Activated naive CD4-positive, alpha-beta T cell treated with anti-CD3 and anti-CD28 coated beads, Interleukin-2, amount 10 ng/mL, durations not matched to agents 7 days and 5 days (primary cell): ENCODE results near the gene LCA5.

Experiments
- CTCF ChIA-PET: fragments of 350-600 bp; sonication (Branson Sonifier 250); formaldehyde crosslinking; loops from one replicate; lab custom pipeline; 2021; ENCODE audit warnings: antibody characterized with exemption; lab: Charles Lee
- DNase-seq: peaks from one replicate; pipeline ENCODE4 v3.0.0-alpha.2; 2020
- H3K27ac Mint-ChIP-seq: one replicate; pipeline ENCODE4 v1.8.0; 2021; ENCODE audit warnings: mild to moderate bottlenecking, moderate library complexity, mixed read lengths
- H3K27me3 Mint-ChIP-seq: one replicate; pipeline ENCODE4 v1.8.0; 2021; ENCODE audit warnings: mild to moderate bottlenecking, mixed read lengths
- H3K36me3 Mint-ChIP-seq: one replicate; pipeline ENCODE4 v1.8.0; 2021; ENCODE audit warnings: mixed read lengths
- H3K4me1 Mint-ChIP-seq: one replicate; pipeline ENCODE4 v1.8.0; 2021; ENCODE audit warnings: mixed read lengths
- H3K4me3 Mint-ChIP-seq: one replicate; pipeline ENCODE4 v1.8.0; 2021; ENCODE audit warnings: mild to moderate bottlenecking, moderate library complexity, mixed read lengths
- H3K9me3 Mint-ChIP-seq: one replicate; pipeline ENCODE4 v1.8.0; 2021; ENCODE audit warnings: mixed read lengths

Gene LCA5

DNA sequence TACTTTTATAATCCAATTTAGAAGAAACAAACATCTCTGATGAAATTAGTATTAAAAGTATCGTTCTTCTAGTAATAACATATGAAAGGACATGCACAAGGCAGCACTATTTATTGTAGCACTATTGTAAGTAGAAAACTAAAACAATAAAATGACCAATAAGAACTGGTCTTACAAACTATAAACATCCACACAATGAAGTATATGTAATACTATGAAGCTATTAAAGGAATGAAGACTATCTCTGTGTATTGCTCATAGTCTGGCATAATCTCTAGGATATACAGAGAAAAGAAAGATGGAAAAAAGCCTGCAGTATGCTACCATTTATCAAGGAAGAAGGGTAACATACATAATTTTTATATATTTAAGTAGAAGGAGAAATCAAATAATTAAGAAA is 16.7 kb downstream of the LCA5 start:
- Mint-ChIP-seq H3K36me3 (no peaks in the 10 kb centered on the region), H3K27me3 (no peaks in the 10 kb centered on the region), H3K4me3 (no peak overlapping the region), H3K27ac (no peak overlapping the region), H3K4me1 (no peaks in the 10 kb centered on the region), H3K9me3 (no peaks in the 10 kb centered on the region)
- no peak for DNase-seq
- CTCF ChIA-PET: no interaction called here

DNA sequence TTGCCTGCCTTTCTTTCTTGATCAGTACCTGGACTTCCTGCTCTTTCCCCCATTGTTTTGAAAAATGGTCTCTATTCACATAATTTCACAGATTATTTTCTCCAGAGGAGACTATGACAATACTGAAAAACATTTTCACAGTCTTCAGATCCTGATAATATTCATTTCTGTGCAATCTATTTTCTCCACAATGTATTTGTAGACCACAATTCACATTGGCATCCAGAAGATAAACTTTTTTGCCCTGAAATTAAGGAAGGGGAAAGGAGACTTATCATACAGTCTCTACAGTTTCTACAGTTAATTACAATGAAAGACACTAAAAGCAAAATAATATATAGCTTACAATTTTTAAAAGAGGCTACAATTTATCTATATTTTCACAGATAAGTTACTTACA is 18.4 kb downstream of the LCA5 start:
- H3K36me3 Mint-ChIP-seq: no peaks in the 10 kb centered on the region
- H3K27me3 Mint-ChIP-seq: no peaks in the 10 kb centered on the region
- H3K27ac Mint-ChIP-seq: no peak overlapping the region
- no peak for DNase-seq
- no peaks in the 10 kb centered on the region for H3K4me1 Mint-ChIP-seq
- H3K9me3 Mint-ChIP-seq: no peaks in the 10 kb centered on the region
- CTCF ChIA-PET: no interaction called here
- no peak overlapping the region for H3K4me3 Mint-ChIP-seq

DNA sequence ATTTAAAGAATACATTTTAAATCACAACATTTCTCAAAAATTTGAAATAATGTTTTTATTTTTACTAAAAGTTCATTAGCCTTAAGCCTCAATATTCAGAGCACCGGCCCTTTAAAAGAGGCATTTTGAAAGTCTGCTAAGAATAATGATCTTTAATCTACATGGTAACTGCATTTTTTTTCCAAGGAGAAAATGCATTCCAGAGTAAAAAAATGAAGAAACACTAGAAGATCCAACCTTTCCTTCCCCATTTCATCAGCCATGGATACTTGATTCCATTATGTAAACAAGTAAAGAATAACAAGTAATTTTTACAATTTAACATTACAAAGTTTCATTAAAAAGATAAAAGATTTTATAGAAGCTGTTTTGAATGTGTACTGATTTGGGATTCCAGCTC is 21.8 kb downstream of the LCA5 start:
- no peak overlapping the region for H3K27ac Mint-ChIP-seq
- no peaks in the 10 kb centered on the region for H3K4me1 Mint-ChIP-seq
- DNase-seq: no peak
- H3K36me3 Mint-ChIP-seq: no peaks in the 10 kb centered on the region
- no peaks in the 10 kb centered on the region for H3K9me3 Mint-ChIP-seq
- no peaks in the 10 kb centered on the region for H3K27me3 Mint-ChIP-seq
- CTCF ChIA-PET: no interaction called here
- no peak overlapping the region for H3K4me3 Mint-ChIP-seq

DNA sequence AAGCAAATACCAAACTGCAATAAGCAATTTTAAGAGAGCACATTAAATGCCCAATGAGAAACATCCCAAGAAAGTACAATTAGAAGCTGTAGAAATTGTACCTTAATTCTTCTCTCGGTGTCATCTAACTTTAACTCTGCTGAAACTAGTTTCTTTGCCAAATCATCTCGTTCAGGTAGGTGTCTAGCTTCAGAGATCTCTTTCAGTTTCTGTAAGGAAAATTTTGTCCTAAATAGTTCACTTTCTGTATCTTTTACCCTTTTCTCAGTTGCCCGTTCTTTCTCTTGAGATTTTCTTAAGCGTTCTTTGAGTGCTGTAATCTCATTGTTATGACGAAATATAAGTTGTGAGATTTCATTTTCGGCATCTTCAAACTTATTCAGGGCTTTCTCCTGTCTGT is 24.1 kb downstream of the LCA5 start:
- Mint-ChIP-seq H3K4me3 (no peak overlapping the region), H3K27me3 (no peaks in the 10 kb centered on the region), H3K27ac (no peak overlapping the region), H3K9me3 (no peaks in the 10 kb centered on the region), H3K4me1 (no peaks in the 10 kb centered on the region), H3K36me3 (no peaks in the 10 kb centered on the region)
- no peak for DNase-seq
- CTCF ChIA-PET: no interaction called here

DNA sequence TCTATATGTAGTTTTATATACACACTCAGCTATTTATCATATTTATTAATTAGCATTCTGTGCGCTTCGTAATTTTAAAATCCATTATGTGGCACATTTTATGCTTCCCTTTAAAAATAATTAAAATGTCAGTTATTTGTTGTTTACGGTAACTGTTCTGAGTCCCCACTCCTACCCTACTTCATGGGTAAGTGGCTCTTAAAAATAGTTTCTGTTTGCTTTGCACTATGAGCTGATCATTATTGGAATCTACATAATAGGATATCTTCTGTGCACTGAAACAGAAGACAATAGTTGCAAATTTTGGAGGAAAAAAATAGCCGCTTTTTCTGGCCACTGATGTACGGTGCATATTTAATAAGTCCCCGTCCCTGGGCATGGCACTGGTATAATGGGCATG is 25.2 kb downstream of the LCA5 start:
- CTCF ChIA-PET: no interaction called here
- H3K27ac Mint-ChIP-seq: no peak overlapping the region

DNA sequence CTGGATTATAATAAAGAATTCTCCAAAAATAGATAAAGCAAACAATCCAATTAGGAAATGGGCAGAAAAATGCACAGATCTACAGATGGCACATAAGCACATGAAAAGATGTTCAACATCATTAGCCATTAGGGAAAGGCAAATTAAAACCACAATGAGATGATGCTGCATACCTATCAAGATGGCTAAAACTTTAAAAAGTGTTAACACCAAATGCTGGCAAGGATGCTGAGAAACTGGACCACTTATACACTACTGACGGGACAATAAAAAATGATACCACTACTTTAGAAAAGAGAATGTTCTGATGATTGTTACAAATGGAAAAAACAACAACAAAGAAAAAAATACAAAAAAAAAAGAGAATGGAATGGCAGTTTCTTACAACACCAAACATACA is 26.5 kb downstream of the LCA5 start:
- Mint-ChIP-seq H3K9me3 (no peaks in the 10 kb centered on the region), H3K36me3 (no peaks in the 10 kb centered on the region), H3K4me3 (no peak overlapping the region), H3K27ac (no peak overlapping the region), H3K4me1 (no peaks in the 10 kb centered on the region), H3K27me3 (no peaks in the 10 kb centered on the region)
- CTCF ChIA-PET: no interaction called here
- no peak for DNase-seq

More for the DNA sequence above, 25.2 kb downstream of the LCA5 start:
- no peaks in the 10 kb centered on the region for H3K4me1 Mint-ChIP-seq
- H3K9me3 Mint-ChIP-seq: no peaks in the 10 kb centered on the region
- no peak for DNase-seq
- H3K36me3 Mint-ChIP-seq: no peaks in the 10 kb centered on the region
- no peak overlapping the region for H3K4me3 Mint-ChIP-seq
- no peaks in the 10 kb centered on the region for H3K27me3 Mint-ChIP-seq

DNA sequence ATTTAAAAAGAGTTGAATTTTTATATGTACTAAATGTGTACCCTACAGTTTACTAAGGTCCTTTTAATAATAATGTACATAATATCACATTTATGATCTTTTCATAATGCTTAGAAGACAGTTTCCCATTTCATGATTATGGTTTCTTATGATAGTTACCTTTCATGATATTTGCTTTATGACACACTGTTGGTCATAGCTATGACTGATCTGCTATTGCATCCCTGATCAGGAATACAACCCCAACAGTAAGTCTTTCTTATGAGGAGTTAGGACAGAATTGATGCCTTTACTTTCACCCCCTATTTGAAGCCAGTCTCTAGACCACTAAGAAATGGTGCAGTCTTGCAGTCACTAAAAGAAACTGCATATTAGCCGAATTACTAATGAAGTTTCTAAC is 31.0 kb downstream of the LCA5 start:
- no peak for DNase-seq
- H3K9me3 Mint-ChIP-seq: no peaks in the 10 kb centered on the region
- H3K4me3 Mint-ChIP-seq: no peak overlapping the region

DNA sequence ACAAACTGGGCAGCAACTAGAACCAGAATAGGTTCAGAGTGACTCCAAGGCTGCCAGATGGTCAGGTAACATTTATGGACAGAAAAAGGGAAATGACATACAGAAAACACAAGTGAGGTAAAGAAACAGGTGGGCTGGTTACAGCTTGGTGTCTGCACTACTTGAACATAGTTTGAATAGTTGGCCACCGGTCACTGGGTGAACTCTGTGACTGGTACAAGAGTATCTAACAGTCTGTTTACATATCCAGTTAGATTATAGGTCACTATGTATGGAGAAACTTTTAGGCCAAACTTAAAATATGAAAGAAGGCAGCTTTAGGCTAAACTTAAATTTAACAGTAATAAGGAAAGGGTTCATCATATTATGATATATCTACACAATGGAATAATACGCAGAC is 32.9 kb downstream of the LCA5 start:
- Mint-ChIP-seq H3K9me3 (no peaks in the 10 kb centered on the region), H3K27me3 (no peaks in the 10 kb centered on the region), H3K4me3 (no peak overlapping the region), H3K4me1 (no peaks in the 10 kb centered on the region), H3K36me3 (no peaks in the 10 kb centered on the region), H3K27ac (no peak overlapping the region)
- DNase-seq: no peak
- CTCF ChIA-PET: no interaction called here

More for the DNA sequence above, 31.0 kb downstream of the LCA5 start:
- no peak overlapping the region for H3K27ac Mint-ChIP-seq
- CTCF ChIA-PET: no interaction called here
- H3K4me1 Mint-ChIP-seq: no peaks in the 10 kb centered on the region
- H3K27me3 Mint-ChIP-seq: no peaks in the 10 kb centered on the region
- H3K36me3 Mint-ChIP-seq: no peaks in the 10 kb centered on the region

DNA sequence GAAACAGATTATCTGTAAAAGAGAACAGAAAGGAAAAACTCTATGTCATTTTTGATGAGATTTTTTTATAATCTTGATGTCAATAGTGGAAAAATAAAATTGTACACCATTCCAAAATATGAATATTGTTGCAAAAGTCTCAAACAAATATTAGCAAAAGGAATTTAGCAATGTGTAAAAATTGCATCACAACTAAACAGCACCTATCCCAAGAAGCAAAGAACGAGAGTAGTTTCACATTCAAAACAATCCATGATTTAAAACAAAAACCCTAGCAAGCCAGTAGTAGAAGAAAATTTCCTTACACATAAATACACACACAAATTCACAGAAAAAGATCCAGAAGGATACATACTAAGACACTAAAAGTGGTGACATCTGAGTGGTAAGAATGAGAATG is 38.4 kb downstream of the LCA5 start:
- no peaks in the 10 kb centered on the region for H3K9me3 Mint-ChIP-seq
- no peak overlapping the region for H3K4me3 Mint-ChIP-seq
- no peaks in the 10 kb centered on the region for H3K36me3 Mint-ChIP-seq
- H3K27me3 Mint-ChIP-seq: no peaks in the 10 kb centered on the region
- no peak overlapping the region for H3K27ac Mint-ChIP-seq
- no peaks in the 10 kb centered on the region for H3K4me1 Mint-ChIP-seq
- CTCF ChIA-PET: no interaction called here
- no peak for DNase-seq

DNA sequence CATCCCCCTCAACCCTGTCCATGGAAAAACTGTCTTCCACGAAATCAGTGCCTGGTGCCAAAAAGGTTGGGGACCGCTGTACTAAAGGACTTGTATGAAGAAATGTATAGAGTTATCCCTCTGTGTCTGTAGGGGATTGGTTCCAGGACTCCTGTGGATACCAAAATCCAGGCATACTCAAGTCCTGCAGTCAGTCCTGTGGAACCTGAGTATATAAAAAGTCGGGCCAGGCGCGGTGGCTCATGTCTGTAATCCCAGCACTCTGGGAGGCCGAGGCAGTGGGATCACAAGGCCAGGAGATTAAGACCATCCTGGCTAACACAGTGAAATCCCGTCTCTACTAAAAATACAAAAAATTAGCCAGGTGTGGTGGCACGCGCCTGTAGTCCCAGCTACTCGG is 42.0 kb downstream of the LCA5 start:
- CTCF ChIA-PET: no interaction called here
- Mint-ChIP-seq H3K4me3 (no peak overlapping the region), H3K9me3 (no peaks in the 10 kb centered on the region), H3K36me3 (no peaks in the 10 kb centered on the region), H3K27ac (no peak overlapping the region), H3K27me3 (no peaks in the 10 kb centered on the region), H3K4me1 (no peaks in the 10 kb centered on the region)
- no peak for DNase-seq

DNA sequence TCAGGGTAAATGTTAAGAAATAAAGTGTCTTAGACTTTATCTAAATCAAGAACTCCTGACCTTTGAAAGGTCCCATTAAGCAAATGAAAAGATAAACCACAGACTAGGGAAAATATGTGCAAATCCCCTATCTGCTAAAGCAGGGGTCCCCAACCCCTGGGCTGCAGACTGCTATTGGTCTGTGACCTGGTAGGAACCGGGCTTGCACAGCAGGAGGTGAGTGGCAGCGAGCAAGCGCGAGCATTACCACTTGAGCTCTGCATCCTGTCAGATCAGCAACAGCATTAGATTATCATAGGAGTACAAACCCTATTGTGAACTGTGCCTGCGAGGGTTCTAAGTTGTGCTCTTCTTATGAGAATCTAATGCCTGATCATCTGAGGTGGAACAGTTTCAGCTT is 42.4 kb downstream of the LCA5 start:
- H3K4me1 Mint-ChIP-seq: no peaks in the 10 kb centered on the region
- H3K36me3 Mint-ChIP-seq: no peaks in the 10 kb centered on the region
- no peaks in the 10 kb centered on the region for H3K27me3 Mint-ChIP-seq
- no peaks in the 10 kb centered on the region for H3K9me3 Mint-ChIP-seq
- no peak overlapping the region for H3K27ac Mint-ChIP-seq
- DNase-seq: no peak
- CTCF ChIA-PET: no interaction called here
- no peak overlapping the region for H3K4me3 Mint-ChIP-seq

DNA sequence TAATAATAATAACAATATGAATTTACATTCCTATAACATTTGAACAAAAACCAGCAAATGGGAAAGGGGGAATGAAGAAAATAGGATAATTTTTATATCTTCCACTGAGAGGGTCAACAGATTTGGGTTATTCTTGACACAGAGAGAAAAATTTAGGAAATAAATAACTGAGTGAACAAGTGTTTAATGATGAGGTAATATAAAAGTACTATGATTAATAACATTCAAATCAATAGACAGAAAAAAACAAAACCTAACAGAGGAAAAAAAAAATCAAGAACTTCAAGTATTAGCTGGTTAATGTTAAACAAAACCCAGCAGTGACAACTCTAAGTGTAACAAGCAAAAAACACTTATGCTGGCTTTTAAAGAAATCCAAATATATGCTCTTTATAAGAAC is 66.5 kb downstream of the LCA5 start:
- Mint-ChIP-seq H3K4me3 (no peak overlapping the region), H3K27ac (no peak overlapping the region), H3K4me1 (no peaks in the 10 kb centered on the region), H3K36me3 (no peaks in the 10 kb centered on the region), H3K27me3 (no peaks in the 10 kb centered on the region), H3K9me3 (no peaks in the 10 kb centered on the region)
- CTCF ChIA-PET: no interaction called here
- DNase-seq: no peak

DNA sequence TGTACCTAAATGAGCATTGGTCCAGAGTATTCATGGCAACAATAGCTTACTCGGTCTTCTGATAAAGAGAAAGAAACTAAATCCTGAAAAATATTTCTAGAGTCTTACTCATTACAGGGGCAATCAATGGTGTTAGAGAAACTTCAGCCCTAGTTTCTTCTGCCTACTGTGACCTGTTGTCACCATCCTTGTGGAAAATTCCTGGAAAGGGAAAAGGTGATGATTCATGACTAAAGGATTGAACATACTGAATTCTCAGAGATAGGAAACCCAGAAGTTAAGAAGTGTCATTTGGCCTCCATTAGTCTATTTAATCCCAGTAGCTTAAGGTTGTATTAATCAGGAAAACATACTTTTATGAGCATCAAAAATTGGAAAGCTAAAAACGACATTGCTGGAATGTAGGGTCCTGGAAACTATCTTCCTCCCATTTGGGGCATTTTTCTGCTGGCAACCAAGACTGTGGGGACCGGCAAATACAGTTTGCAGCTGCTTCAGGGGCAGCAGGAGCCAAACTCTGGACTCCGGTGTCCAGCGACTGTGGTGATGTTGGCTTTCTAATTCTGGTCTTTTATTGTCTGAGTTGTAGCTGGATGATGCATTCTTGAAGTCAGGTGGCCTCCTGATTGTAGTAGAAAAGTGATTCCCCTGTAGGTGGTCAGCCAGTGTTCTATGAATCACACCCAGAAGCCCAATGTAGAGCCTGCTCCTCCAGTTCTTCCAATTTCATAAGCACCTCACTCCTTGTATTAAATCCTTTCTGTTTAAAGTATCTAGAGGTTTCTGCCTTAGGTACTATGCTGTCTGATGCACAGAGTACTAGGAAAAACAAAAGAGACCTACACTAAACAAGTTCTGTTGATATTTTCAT is 67.6 kb downstream of the LCA5 start:
- CTCF ChIA-PET: no interaction called here

DNA sequence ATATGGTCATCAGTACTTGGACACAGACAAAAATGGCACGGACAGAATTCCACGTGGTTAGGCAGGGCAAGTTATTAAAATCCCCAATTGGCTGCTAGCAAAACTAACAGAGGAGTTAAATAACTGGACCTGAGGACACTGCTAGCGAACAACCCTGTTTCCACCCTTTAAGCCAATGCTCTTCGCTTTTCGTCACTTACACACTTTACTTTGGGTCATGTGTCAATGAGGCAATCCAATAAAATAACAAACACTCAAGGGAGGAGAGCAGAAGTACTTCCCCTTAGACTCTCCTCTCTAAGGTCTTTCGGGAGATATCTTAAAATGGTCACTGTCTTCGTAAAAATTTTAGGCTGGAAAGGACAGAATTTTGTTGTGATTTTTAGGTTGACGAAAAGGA is 68.6 kb downstream of the LCA5 start:
- no peaks in the 10 kb centered on the region for H3K4me1 Mint-ChIP-seq

More for the DNA sequence above, 67.6 kb downstream of the LCA5 start:
- no peaks in the 10 kb centered on the region for H3K27me3 Mint-ChIP-seq
- H3K27ac Mint-ChIP-seq: no peak overlapping the region
- no peaks in the 10 kb centered on the region for H3K4me1 Mint-ChIP-seq
- H3K4me3 Mint-ChIP-seq: no peak overlapping the region
- no peaks in the 10 kb centered on the region for H3K9me3 Mint-ChIP-seq
- DNase-seq: no peak
- no peaks in the 10 kb centered on the region for H3K36me3 Mint-ChIP-seq

DNA sequence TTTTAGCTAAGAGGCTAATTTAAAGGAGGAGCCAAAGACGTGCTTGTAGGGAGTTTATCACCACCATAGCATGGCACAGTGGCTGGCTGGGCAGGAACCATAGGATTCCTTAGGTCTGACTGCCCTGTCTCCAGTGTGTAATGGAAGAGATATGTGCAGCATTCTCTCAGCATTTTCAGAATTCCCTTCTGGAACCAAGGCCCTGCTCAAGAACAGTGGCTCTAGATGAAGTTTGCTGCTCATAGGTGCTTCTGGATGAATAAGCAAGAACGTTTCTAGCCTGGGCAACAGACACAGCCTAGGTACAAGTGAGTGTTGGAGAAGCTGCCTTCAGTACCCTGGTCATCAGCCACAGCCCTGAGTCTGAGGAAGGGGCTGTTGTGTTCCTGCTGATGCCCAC is 69.1 kb downstream of the LCA5 start:
- no peak overlapping the region for H3K27ac Mint-ChIP-seq
- no peaks in the 10 kb centered on the region for H3K27me3 Mint-ChIP-seq
- H3K9me3 Mint-ChIP-seq: no peaks in the 10 kb centered on the region
- CTCF ChIA-PET: no interaction called here
- H3K4me1 Mint-ChIP-seq: no peaks in the 10 kb centered on the region
- DNase-seq: no peak
- no peaks in the 10 kb centered on the region for H3K36me3 Mint-ChIP-seq
- no peak overlapping the region for H3K4me3 Mint-ChIP-seq

More for the DNA sequence above, 68.6 kb downstream of the LCA5 start:
- no peak overlapping the region for H3K4me3 Mint-ChIP-seq
- no peak for DNase-seq
- CTCF ChIA-PET: no interaction called here
- no peaks in the 10 kb centered on the region for H3K27me3 Mint-ChIP-seq
- no peaks in the 10 kb centered on the region for H3K36me3 Mint-ChIP-seq
- no peak overlapping the region for H3K27ac Mint-ChIP-seq
- H3K9me3 Mint-ChIP-seq: no peaks in the 10 kb centered on the region
